ENCODE measurements around the gene IFNAR1. TPM values are rescaled to one million over a fixed set of nuclear protein-coding genes. Genes with fewer than 3 reads are reported as not detected.

Gene IFNAR1
- total RNA-seq, 1 experiment from 2014 or later: 14.2 TPM

- H2BK12ac ChIP-seq (ENCODE audit: insufficient read length, low read depth, low read length): no peak overlapping the region
- DNase-seq: no peak
- no peak overlapping the region for H3K4me3 Mint-ChIP-seq
- no peak overlapping the region for H4K91ac ChIP-seq (ENCODE audit: insufficient read length, low read depth, low read length)
- TF ChIP-seq CTCF (conservative IDR thresholded peaks at IDR 0.05): no peak
- no peaks in the 10 kb centered on the region for H3K79me2 ChIP-seq (ENCODE audit: insufficient read depth, low read length)
- no peak overlapping the region for H3K4ac ChIP-seq (ENCODE audit: low read depth, low read length)
- no peak overlapping the region for H2BK15ac ChIP-seq (ENCODE audit: low read depth, low read length)
- no peak overlapping the region for H2BK120ac ChIP-seq (ENCODE audit: low read depth, low read length, poor library complexity, severe bottlenecking)
- no peak overlapping the region for H2AFZ ChIP-seq (ENCODE audit: low read length)
- H3K4me2 ChIP-seq (ENCODE audit: insufficient read depth, insufficient read length, low read length): no peak overlapping the region
- no peak overlapping the region for H3K27ac ChIP-seq (ENCODE audit: insufficient read length, low read depth, low read length)
- H4K5ac ChIP-seq (ENCODE audit: insufficient read length, low read depth, low read length): no peak overlapping the region
- no peaks in the 10 kb centered on the region for H3K4me1 ChIP-seq (ENCODE audit: insufficient read depth, low read length)
- peaks cover 3% of the 10 kb centered on the region; the same call in 1 of the 2 replicates for H3K27me3 Mint-ChIP-seq (ENCODE audit: low read depth)
- H2BK5ac ChIP-seq (ENCODE audit: insufficient read length, low read length): no peak overlapping the region
- peaks cover 16 to 29% (median 28%) of the 10 kb centered on the region in 3 experiments for H3K36me3 Mint-ChIP-seq (ENCODE audit: insufficient read depth in 1 of 3, low read depth in 3 of 3)
- no peak overlapping the region for H3T11ph ChIP-seq (ENCODE audit: low read length)
- peaks cover 27 to 34% of the 10 kb centered on the region in 2 experiments for H3K9me3 Mint-ChIP-seq
- no peaks in the 10 kb centered on the region for H3K27me3 ChIP-seq (ENCODE audit: insufficient read depth, low read length)
- H3K27ac Mint-ChIP-seq: peak overlapping the region in 1 of 3 experiments; percentile 70; a peak in 1 of 7 replicates
- peaks cover 2% of the 10 kb centered on the region for H3K23me2 ChIP-seq (ENCODE audit: insufficient read length, low read depth, low read length, poor library complexity, severe bottlenecking)
- H3K14ac ChIP-seq (ENCODE audit: insufficient read depth, low read length): no peak overlapping the region
- WGBS (ENCODE audit: extremely low coverage, insufficient read length, low lambda C conversion rate): no CpG with 5 or more reads among the region's 3 CpGs
- no peaks in the 10 kb centered on the region for H3K79me1 ChIP-seq (ENCODE audit: insufficient read depth, low read depth, low read length, poor library complexity, severe bottlenecking)
- H3K9ac ChIP-seq (ENCODE audit: extremely low read depth, insufficient read length, low read length): no peak overlapping the region
- H3K56ac ChIP-seq (ENCODE audit: insufficient read length, low read depth, low read length): no peak overlapping the region
- H3K18ac ChIP-seq (ENCODE audit: insufficient read length, low read depth, low read length): no peak overlapping the region
- no peak overlapping the region for H2AK5ac ChIP-seq (ENCODE audit: insufficient read length, low read length)
- peaks cover 4% of the 10 kb centered on the region for H3K9me3 ChIP-seq (ENCODE audit: control insufficient read depth, low read depth, low read length)
- no peak overlapping the region for H2BK20ac ChIP-seq (ENCODE audit: low read depth, low read length, poor library complexity, severe bottlenecking)
- no peaks in the 10 kb centered on the region for H4K20me1 ChIP-seq (ENCODE audit: control insufficient read depth, insufficient read depth, insufficient read length)
- H3K4me1 Mint-ChIP-seq: 0 out of 4 replicates have a peak, but pooled peaks cover 0 to 5% of the 10 kb centered on the region in 2 experiments
- no peak overlapping the region for H4K8ac ChIP-seq (replicated peaks; ENCODE audit: insufficient read length, low read depth, low read length)
- no peak overlapping the region for H3K23ac ChIP-seq (ENCODE audit: insufficient read length, low read depth, low read length)
Measured at GRCh38 chr21:33371366-33371765, 46.6 kb downstream of the IFNAR1 start.
